Skin epidermis (tissue), 12 donors: ENCODE results near the gene ZDHHC6.
"Not testable (repeated sequence)": the region's sequence is repeated elsewhere in the genome, so short reads cannot be mapped to it uniquely, and the experiment has no call there.

Source experiments
- H3K27ac ChIP-seq, 21 experiments: fragments of 200-600 bp; sonication (generic) in 11 of 21; one replicate each; pipeline ENCODE4 v1.5.0; 2020; ENCODE audit warnings: mild to moderate bottlenecking in 3 of 21, inconsistent platforms in 2 of 21, moderate library complexity in 2 of 21
- H3K4me3 ChIP-seq, 7 experiments: fragments of 200-600 bp; sonication (generic) in 2 of 7; one replicate each; pipeline ENCODE4 v1.5.0; 2020; ENCODE audit warnings: inconsistent platforms in 2 of 7, mild to moderate bottlenecking in 2 of 7, moderate library complexity in 1 of 7

ZDHHC6 gene

GRCh38 chr10:112446855-112447619 lies at the start of gene ZDHHC6, which contains the start of gene VTI1A:
ZDHHC6 (minus strand) TSS chr10:112446914; CDS start chr10:112445436, 1,478 bp downstream.
VTI1A (plus strand) TSS chr10:112447215; CDS start chr10:112447374, 159 bp downstream.
- peak within 1 kb of the TSS; percentile 72 to 99 (median 96) for H3K27ac ChIP-seq
- peak within 1 kb of the TSS; percentile 63 to 100 (median 90) for H3K4me3 ChIP-seq

DNA sequence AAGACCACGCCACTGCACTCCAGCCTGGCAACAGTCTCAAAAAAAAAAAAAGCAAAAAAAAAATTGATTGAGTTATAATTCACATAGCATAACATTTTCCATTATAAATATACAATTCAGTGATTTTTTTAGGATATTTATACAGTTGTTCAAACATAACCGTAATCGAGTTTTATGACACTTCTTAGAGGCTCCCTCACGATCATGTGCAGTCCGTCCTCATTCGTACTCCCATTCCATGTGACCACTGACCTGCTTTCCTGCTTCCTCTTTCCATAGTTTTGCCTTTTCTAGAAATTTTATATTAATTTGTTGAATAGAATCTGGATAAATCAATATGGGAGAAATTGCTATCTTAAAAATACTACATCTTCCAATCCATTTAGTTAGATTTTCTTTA lies 46.0 kb upstream of the ZDHHC6 start:
- H3K27ac ChIP-seq: no peak overlapping the region
- no peak overlapping the region for H3K4me3 ChIP-seq

- Histone ChIP-seq H3K4me3 (no peak overlapping the region), H3K27ac (no peak overlapping the region)
Measured at GRCh38 chr10:112491144-112491543, 44.4 kb upstream of the ZDHHC6 start.

DNA sequence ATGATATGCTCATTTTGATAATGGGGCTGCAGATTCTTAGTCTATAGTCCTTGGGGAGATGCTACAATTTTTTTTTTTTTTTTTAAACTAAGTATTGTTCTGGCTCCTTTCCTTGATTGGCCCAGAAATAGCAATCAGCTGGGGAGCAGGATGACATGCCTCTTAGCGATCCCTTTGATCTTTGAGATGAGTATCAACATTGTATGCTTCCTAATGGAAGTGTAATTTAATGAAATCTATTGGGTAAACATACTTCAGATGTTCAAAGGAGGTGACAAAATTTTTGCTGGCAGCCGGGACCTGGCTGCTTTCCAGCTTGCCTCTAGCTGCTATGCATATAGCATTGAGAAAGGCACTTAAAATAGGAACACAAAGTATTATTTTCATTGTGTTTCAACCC lies 43.8 kb upstream of the ZDHHC6 start:
- Histone ChIP-seq H3K4me3 (no peak overlapping the region), H3K27ac (no peak overlapping the region)

GRCh38 chr10:112487964-112488363 lies 41.2 kb upstream of the ZDHHC6 start:
- no peak overlapping the region for H3K4me3 ChIP-seq
- H3K27ac ChIP-seq: no peak overlapping the region

DNA sequence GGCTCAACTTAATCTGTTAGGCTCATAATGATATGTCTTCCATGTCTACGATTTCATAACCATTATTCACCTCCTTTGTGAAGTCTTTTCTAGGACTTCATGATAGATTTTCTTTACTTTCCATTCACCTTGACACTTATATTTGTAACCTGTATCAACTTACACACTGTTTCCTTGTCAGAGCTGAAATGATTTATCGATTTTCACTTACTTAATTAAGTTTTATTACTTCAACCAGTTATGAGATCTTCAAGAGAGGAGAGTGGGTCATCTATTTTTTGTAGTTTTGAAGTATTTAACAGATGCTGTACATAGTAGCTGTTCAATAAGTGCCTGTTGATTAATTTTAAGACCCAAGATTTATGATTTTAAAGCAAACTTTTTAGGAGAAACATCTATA lies 37.7 kb upstream of the ZDHHC6 start:
- H3K27ac ChIP-seq: no peak overlapping the region
- no peak overlapping the region for H3K4me3 ChIP-seq

- Histone ChIP-seq H3K27ac (no peak overlapping the region), H3K4me3 (no peak overlapping the region)
Measured at GRCh38 chr10:112481602-112482001, 34.9 kb upstream of the ZDHHC6 start.

DNA sequence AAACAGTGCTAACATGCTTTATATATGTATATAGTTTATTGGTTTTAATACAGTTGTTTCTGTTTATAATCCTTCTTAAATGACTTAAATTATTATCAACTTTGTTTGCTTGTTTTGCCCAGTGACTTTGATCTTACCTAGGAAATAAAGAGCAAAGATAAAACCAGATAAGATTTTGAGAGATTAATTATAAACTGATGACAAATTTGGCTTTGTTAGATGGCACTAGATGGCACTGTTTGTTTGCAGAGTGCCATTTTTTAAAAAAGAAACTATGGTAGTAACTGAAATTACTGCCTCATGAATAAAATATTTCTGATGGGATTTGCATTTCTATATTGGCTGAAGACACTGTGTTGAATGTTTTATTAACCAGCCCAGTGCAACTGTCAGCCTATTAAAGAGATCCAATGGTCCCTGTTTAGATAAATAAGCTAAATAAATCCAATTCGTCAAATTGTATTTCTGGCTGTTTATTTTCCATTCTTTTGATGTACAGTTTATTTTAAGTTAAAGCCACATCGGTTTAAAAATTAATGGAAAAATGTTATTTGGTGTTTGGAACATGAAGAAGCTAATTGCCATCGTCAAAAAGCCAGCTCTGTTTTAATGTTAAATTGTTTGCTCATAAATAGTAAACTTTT lies 29.0 kb upstream of the ZDHHC6 start:
- Histone ChIP-seq H3K4me3 (no peak overlapping the region), H3K27ac (no peak overlapping the region)

DNA sequence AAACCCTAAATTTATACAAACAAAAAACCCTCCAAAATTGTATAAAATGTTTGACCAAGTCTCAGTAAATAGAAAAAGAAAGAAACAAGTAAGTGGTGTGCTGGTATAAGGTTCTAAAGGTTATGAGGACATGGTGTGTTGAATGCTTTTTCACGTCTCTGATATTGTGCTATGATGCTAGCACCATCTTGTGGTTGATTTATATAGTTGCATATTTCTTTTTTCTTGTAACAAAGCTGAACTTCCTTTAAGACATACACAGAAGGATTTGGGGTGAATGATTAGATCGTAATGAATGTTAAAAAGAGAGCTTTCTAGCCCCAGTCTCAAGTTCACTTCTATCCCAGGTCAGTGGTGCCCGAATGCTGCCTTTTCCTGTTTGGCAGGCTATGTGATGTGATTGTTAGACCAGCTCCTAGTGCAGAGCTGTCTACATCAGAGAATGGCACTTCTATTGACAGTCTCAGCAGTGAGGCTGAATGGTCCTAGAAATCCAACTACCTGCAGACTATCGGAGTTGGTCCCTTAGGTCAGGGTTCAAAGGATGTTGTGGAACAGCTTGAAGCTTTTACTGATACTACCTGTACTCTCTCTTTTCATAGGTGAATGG lies 25.3 kb upstream of the ZDHHC6 start:
- H3K4me3 ChIP-seq: no peak overlapping the region
- H3K27ac ChIP-seq: no peak overlapping the region

GRCh38 chr10:112467541-112468075 lies 20.9 kb upstream of the ZDHHC6 start:
- Histone ChIP-seq H3K4me3 (no peak overlapping the region), H3K27ac (no peak overlapping the region)

- Histone ChIP-seq H3K4me3 (no peak overlapping the region), H3K27ac (no peak overlapping the region)
Measured at GRCh38 chr10:112466802-112467201, 20.1 kb upstream of the ZDHHC6 start.

- H3K4me3 ChIP-seq: no peak overlapping the region
- H3K27ac ChIP-seq: no peak overlapping the region
Measured at GRCh38 chr10:112465299-112465883, 18.7 kb upstream of the ZDHHC6 start.

DNA sequence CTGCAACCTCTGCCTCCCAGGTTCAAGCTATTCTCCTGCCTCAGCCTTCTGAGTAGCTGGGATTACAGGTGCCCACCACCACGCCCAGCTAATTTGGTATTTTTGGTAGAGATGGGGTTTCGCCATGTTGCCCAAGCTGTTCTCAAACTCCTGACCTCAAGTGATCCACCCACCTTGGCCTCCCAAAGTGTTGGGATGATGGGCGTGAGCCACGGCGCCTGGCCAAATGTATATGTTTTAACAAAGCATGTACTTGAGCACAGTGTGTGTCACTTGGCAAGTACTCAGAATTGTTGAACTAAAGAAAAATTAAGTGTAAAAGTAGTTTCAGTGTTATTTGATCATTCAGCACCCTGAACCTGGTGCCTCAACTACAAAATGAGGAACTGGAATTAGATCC lies 17.4 kb upstream of the ZDHHC6 start:
- H3K4me3 ChIP-seq, H3K27ac ChIP-seq: not testable (repeated sequence)

GRCh38 chr10:112461029-112461887 lies 14.5 kb upstream of the ZDHHC6 start:
- no peak overlapping the region for H3K4me3 ChIP-seq

DNA sequence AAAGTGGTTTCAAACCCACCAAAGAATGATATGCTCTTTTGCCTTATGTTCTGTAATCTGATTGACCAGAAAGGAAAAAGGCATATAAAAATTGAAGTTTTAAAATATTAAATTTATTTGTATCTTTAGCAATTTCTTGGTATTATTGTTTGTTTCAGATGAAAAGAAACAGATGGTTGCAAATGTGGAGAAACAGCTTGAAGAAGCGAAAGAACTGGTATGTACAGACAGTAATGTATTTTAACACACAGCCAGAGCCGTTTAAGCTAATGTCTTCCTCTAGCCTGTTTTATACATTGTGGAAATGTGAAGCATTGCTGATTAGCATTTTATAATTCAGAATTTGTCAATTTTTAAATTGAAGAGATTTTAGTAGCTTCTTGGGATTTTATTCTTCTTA lies 13.7 kb upstream of the ZDHHC6 start:
- no peak overlapping the region for H3K27ac ChIP-seq
- no peak overlapping the region for H3K4me3 ChIP-seq

More at GRCh38 chr10:112461029-112461887, 14.5 kb upstream of the ZDHHC6 start:
- H3K27ac ChIP-seq: no peak overlapping the region

DNA sequence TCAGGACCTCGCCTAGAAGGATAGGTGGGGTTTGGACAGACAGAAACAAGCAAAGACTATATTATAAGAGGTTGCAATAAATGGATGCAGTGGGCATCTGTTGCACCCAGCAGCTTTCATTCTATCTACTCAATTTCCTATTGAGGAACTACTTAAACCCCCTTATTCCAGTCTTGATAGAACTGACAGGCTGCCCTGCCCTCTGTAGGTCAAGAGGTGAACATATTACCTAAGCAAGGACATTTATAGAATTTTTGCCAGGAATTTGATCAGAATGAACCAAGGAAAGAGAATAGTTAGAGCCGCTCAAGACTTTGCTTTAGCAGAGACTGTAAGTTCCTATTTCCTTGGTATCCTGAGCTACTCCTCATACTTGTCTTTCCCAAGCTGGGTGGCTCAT lies 9.8 kb upstream of the ZDHHC6 start:
- Histone ChIP-seq H3K27ac (no peak overlapping the region), H3K4me3 (no peak overlapping the region)

DNA sequence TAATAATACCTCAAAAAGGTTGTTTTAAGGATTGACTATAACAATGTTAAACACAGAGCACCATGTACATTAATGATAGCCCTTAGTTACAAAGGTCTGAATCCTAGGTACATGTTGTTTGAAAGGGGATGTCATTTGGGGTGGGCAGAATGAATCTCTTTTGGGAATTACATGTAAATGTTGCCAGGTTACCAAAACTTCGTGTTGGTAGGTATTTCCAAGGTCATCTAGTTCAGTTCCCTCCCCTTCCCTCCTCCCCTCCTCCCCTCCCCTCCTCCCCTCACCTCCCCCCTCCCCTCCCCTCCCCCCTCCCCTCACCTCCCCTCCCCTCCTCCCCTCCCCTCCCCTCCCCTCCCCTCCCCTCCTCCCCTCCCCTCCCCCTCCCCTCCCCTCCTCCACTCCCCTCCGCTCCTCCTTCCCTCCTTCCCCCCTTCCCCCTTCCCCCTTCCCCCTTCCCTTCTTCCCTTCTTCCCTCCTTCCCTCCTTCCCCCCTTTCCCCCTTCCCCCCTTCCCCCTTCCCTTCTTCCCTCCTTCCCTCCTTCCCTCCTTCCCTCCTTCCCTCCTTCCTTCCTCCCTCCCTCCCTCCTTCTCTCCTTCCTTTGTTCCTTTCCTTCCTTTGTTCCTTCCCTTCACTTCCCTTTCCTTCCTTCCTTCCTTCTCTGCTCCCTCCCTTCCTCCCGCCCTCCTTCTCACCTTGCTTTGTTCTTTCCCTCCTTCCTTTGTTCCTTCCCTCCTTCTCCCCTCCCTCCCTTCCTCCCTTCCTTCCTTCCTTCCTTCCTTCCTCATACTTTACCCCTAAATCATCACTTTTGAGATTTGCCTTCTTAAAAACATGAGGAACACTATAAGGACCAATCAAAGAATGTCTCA lies 8.4 kb upstream of the ZDHHC6 start:
- Histone ChIP-seq H3K4me3 (no peak overlapping the region), H3K27ac (no peak overlapping the region)

- Histone ChIP-seq H3K27ac (no peak overlapping the region), H3K4me3 (no peak overlapping the region)
Measured at GRCh38 chr10:112448888-112449287, 2.2 kb upstream of the ZDHHC6 start.

DNA sequence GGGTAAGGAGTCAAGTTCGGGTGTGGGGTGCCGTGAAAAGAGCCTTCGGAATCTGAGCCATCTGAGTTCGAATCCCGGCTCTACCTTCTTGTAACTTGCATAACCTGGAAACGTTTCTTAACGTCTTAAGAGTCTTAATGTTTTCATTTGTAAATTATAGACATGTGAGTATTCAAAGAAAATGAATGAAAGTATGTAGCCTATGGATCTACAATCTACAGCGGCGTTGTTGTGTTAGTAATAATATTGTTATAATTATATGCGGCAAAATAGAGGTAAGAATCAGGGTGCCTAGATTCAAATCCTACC lies 860 bp upstream of the ZDHHC6 start:
- peak overlapping the region; percentile 63 to 100 (median 90) for H3K4me3 ChIP-seq
- peak overlapping the region in 20 of 21 experiments; percentile 72 to 99 (median 96) for H3K27ac ChIP-seq
